ENCODE measurements around the gene SH3RF2. TPM values are rescaled to one million over a fixed set of nuclear protein-coding genes. Genes with fewer than 3 reads are reported as not detected.

The SH3RF2 gene
- total and polyA plus RNA-seq, 4 donors = 1.0 to 10.5 (median 4.9) TPM

GRCh38 chr5:145996135-145996534 lies 59.8 kb downstream of the SH3RF2 start:
- H3K36me3 ChIP-seq (ENCODE audit: control insufficient read depth in 4 of 4, insufficient read depth in 3 of 4, low read depth in 1 of 4, low read length in 3 of 4) = peaks cover 0 to 5% (median 0%) of the 10 kb centered on the region in 4 donors
- TF ChIP-seq GABPA (IDR thresholded peaks at IDR 0.05 in 1 of 2, conservative IDR thresholded peaks at IDR 0.05 in 1 of 2) = no peak
- no peak for TF ChIP-seq NR2F2 (IDR thresholded peaks at IDR 0.05)
- TF ChIP-seq JUND (IDR thresholded peaks at IDR 0.05) = no peak
- no peak for TF ChIP-seq CTCF (IDR thresholded peaks at IDR 0.05; ENCODE audit: low read depth, low read length, missing input control)
- no peak for TF ChIP-seq REST (IDR thresholded peaks at IDR 0.05)
- no peak for DNase-seq (ENCODE audit: low spot score)
- no peak overlapping the region for H3K27ac ChIP-seq (ENCODE audit: low read depth in 1 of 2, low read length in 2 of 2)
- WGBS = 51% methylated on average over 6 of the region's 6 CpGs
- no peak overlapping the region for H3K4me3 ChIP-seq (ENCODE audit: low read depth in 1 of 3, low read length in 3 of 3)
- no peak overlapping the region for H3K9ac ChIP-seq (ENCODE audit: low read depth in 1 of 2, low read length in 2 of 2)
- H3K9me3 ChIP-seq (ENCODE audit: control insufficient read depth in 4 of 4, low read length in 3 of 4) = no peaks in the 10 kb centered on the region
- no peaks in the 10 kb centered on the region for H3K27me3 ChIP-seq (ENCODE audit: control insufficient read depth in 4 of 4, insufficient read depth in 4 of 4, low read length in 3 of 4)
- H3K4me1 ChIP-seq (ENCODE audit: control insufficient read depth in 4 of 4, insufficient read depth in 4 of 4, low read length in 3 of 4) = peaks cover 0 to 3% (median 0%) of the 10 kb centered on the region in 4 donors

- Histone ChIP-seq H3K27me3 (ENCODE audit: control insufficient read depth in 4 of 4, insufficient read depth in 4 of 4, low read length in 3 of 4) (no peaks in the 10 kb centered on the region), H3K36me3 (ENCODE audit: control insufficient read depth in 4 of 4, insufficient read depth in 3 of 4, low read depth in 1 of 4, low read length in 3 of 4) (peaks cover 0 to 5% (median 0%) of the 10 kb centered on the region in 4 donors), H3K4me3 (ENCODE audit: low read depth in 1 of 3, low read length in 3 of 3) (no peak overlapping the region), H3K9me3 (ENCODE audit: control insufficient read depth in 4 of 4, low read length in 3 of 4) (no peaks in the 10 kb centered on the region), H3K27ac (ENCODE audit: low read depth in 1 of 2, low read length in 2 of 2) (no peak overlapping the region), H3K4me1 (ENCODE audit: control insufficient read depth in 4 of 4, insufficient read depth in 4 of 4, low read length in 3 of 4) (no peaks in the 10 kb centered on the region), H3K9ac (ENCODE audit: low read depth in 1 of 2, low read length in 2 of 2) (no peak overlapping the region)
- no peak for TF ChIP-seq RAD21 (IDR thresholded peaks at IDR 0.05)
- no peak for TF ChIP-seq CTCF (IDR thresholded peaks at IDR 0.05; ENCODE audit: low read depth, low read length, missing input control)
- no peak for TF ChIP-seq RXRA (IDR thresholded peaks at IDR 0.05)
- no peak for TF ChIP-seq EGR1 (IDR thresholded peaks at IDR 0.05; ENCODE audit: low read depth in 2 of 2)
- no peak for TF ChIP-seq ZBTB33 (IDR thresholded peaks at IDR 0.05)
- no peak for TF ChIP-seq SP1 (IDR thresholded peaks at IDR 0.05)
- 85% methylated on average over 1 of the region's 1 CpG for WGBS
- DNase-seq (ENCODE audit: low spot score) = no peak
Measured at GRCh38 chr5:145999208-145999607, 62.8 kb downstream of the SH3RF2 start.

All from liver (tissue), 9 donors.